Ishikawa (cell line): ENCODE data around the gene ANXA6.

ENCODE experiments used
- CEBPB ChIP-seq: IDR thresholded peaks from 2 replicates; pipeline ENCODE4 v1.6.1; 2012
- CREB1 ChIP-seq: IDR thresholded peaks from 2 replicates; pipeline ENCODE4 v1.6.1; 2012; ENCODE audit warnings: low read depth
- EGR1 ChIP-seq: IDR thresholded peaks from 2 replicates; pipeline ENCODE4 v1.6.1; 2012
- EP300 ChIP-seq: IDR thresholded peaks from 2 replicates; pipeline ENCODE4 v1.6.1; 2012; ENCODE audit warnings: borderline replicate concordance
- NFIC ChIP-seq: IDR thresholded peaks from 2 replicates; pipeline ENCODE4 v1.6.1; 2012
- REST ChIP-seq: IDR thresholded peaks from 2 replicates; pipeline ENCODE4 v1.6.1; 2012; ENCODE audit warnings: low read depth, mild to moderate bottlenecking
- TAF1 ChIP-seq: IDR thresholded peaks from 2 replicates; pipeline ENCODE4 v1.6.1; 2012; ENCODE audit warnings: low read depth, mild to moderate bottlenecking
- TCF12 ChIP-seq: IDR thresholded peaks from 2 replicates; pipeline ENCODE4 v1.6.1; 2012; ENCODE audit warnings: low read depth
- YY1 ChIP-seq: IDR thresholded peaks from 2 replicates; pipeline ENCODE4 v1.6.1; 2012; ENCODE audit warnings: low read depth

GRCh38 chr5:151126199-151126645 lies 31.4 kb downstream of the ANXA6 start:
- no peak for TF ChIP-seq YY1
- TF ChIP-seq CEBPB = no peak
- no peak for TF ChIP-seq EGR1
- no peak for TF ChIP-seq CREB1
- no peak for TF ChIP-seq REST
- TF ChIP-seq NFIC = no peak
- TF ChIP-seq EP300 = no peak
- TF ChIP-seq TCF12 = no peak
- TF ChIP-seq TAF1 = no peak
